WTC11 (cell line): ENCODE measurements around the gene STRN. TPM values are rescaled to one million over a fixed set of nuclear protein-coding genes. Genes with fewer than 3 reads are reported as not detected.

Experiments used
- ATAC-seq: fragments of 200-7000 bp; cut with Tn5 transposase; 2 replicates; pipeline ENCODE4 v1.10.0; 2021; ENCODE audit warnings: mild to moderate bottlenecking, moderate library complexity
- CTCF ChIA-PET: fragments of 300-600 bp; sonication (Branson Sonifier 250); formaldehyde crosslinking; loops from one replicate; lab custom pipeline; 2021; ENCODE audit warnings: antibody characterized with exemption; lab: Charles Lee
- POLR2A ChIA-PET: fragments of 350-600 bp; sonication (Branson Sonifier 250); formaldehyde crosslinking; loops from one replicate; lab custom pipeline; 2021; ENCODE audit warnings: antibody characterized with exemption; lab: Charles Lee
- DNase-seq: peaks from one replicate; pipeline ENCODE4 v3.0.0; 2021; ENCODE audit warnings: low spot score
- H3K27ac Mint-ChIP-seq: 2 replicates; pipeline ENCODE4 v1.8.0; 2021; ENCODE audit warnings: mixed read lengths
- H3K27me3 Mint-ChIP-seq: 2 replicates; pipeline ENCODE4 v1.8.0; 2021; ENCODE audit warnings: low read depth, mild to moderate bottlenecking, moderate library complexity, mixed read lengths
- H3K36me3 Mint-ChIP-seq: 2 replicates; pipeline ENCODE4 v1.8.0; 2021; ENCODE audit warnings: mixed read lengths
- H3K4me1 Mint-ChIP-seq: 2 replicates; pipeline ENCODE4 v1.8.0; 2022; ENCODE audit warnings: mixed read lengths
- H3K4me3 Mint-ChIP-seq: 2 replicates; pipeline ENCODE4 v1.8.0; 2021; ENCODE audit warnings: mild to moderate bottlenecking, moderate library complexity, mixed read lengths
- H3K9me3 Mint-ChIP-seq: 2 replicates; pipeline ENCODE4 v1.8.0; 2021; ENCODE audit warnings: mixed read lengths
- ATF1 ChIP-seq: sonication (generic); formaldehyde crosslinking; IDR thresholded peaks from 2 replicates; pipeline ENCODE4 v1.8.1; 2023; ENCODE audit warnings: mild to moderate bottlenecking, moderate library complexity, missing genetic modification reagents
- ATF6 ChIP-seq: sonication (generic); formaldehyde crosslinking; IDR thresholded peaks from 2 replicates; pipeline ENCODE4 v1.8.1; 2023; ENCODE audit warnings: mild to moderate bottlenecking, missing genetic modification reagents
- CREM ChIP-seq: sonication (generic); formaldehyde crosslinking; IDR thresholded peaks from 2 replicates; pipeline ENCODE4 v1.8.1; 2022; ENCODE audit warnings: mild to moderate bottlenecking, missing genetic modification reagents, moderate library complexity
- CTCF ChIP-seq: fragments of 200-600 bp; IDR thresholded peaks from 2 replicates; pipeline ENCODE4 v1.8.0; 2022; ENCODE audit warnings: antibody characterized with exemption
- E2F5 ChIP-seq: sonication (generic); formaldehyde crosslinking; IDR thresholded peaks from 2 replicates; pipeline ENCODE4 v1.8.1; 2022; ENCODE audit warnings: mild to moderate bottlenecking, moderate library complexity, missing genetic modification reagents
- ESRRA ChIP-seq: sonication (generic); formaldehyde crosslinking; IDR thresholded peaks from 2 replicates; pipeline ENCODE4 v1.8.1; 2022; ENCODE audit warnings: mild to moderate bottlenecking, missing genetic modification reagents, borderline replicate concordance
- GRHL2 ChIP-seq: fragments of 250-450 bp; sonication (Bioruptor Pico); IDR thresholded peaks from 2 replicates; pipeline ENCODE4 v1.8.0; 2022; ENCODE audit warnings: mild to moderate bottlenecking, moderate library complexity; ENCODE audit not compliant: insufficient replicate concordance, severe bottlenecking
- MAX ChIP-seq: sonication (generic); formaldehyde crosslinking; IDR thresholded peaks from 2 replicates; pipeline ENCODE4 v1.8.0; 2022; ENCODE audit warnings: mild to moderate bottlenecking, missing genetic modification reagents
- MLX ChIP-seq: sonication (generic); formaldehyde crosslinking; IDR thresholded peaks from 2 replicates; pipeline ENCODE4 v1.8.1; 2023; ENCODE audit warnings: mild to moderate bottlenecking, missing genetic modification reagents, moderate library complexity
- NFYB ChIP-seq: sonication (generic); formaldehyde crosslinking; conservative IDR thresholded peaks from 2 replicates; pipeline ENCODE4 v1.8.0; 2022; ENCODE audit warnings: low read depth, missing genetic modification reagents
- NR3C1 ChIP-seq: sonication (generic); formaldehyde crosslinking; conservative IDR thresholded peaks from 2 replicates; pipeline ENCODE4 v1.8.1; 2023; ENCODE audit warnings: low read depth, mild to moderate bottlenecking, missing genetic modification reagents
- PREB ChIP-seq: sonication (generic); formaldehyde crosslinking; IDR thresholded peaks from 2 replicates; pipeline ENCODE4 v1.8.1; 2022; ENCODE audit warnings: mild to moderate bottlenecking, missing genetic modification reagents, moderate library complexity, borderline replicate concordance
- RELA ChIP-seq: sonication (generic); formaldehyde crosslinking; IDR thresholded peaks from 2 replicates; pipeline ENCODE4 v1.8.1; 2022; ENCODE audit warnings: missing genetic modification reagents, mild to moderate bottlenecking, borderline replicate concordance
- SMAD3 ChIP-seq: sonication (generic); formaldehyde crosslinking; IDR thresholded peaks from 2 replicates; pipeline ENCODE4 v1.8.0; 2022; ENCODE audit warnings: missing genetic modification reagents, mild to moderate bottlenecking, borderline replicate concordance
- TEAD1 ChIP-seq: sonication (generic); formaldehyde crosslinking; IDR thresholded peaks from 2 replicates; pipeline ENCODE4 v1.8.0; 2022; ENCODE audit warnings: mild to moderate bottlenecking, missing genetic modification reagents
- ZNF121 ChIP-seq: sonication (generic); formaldehyde crosslinking; IDR thresholded peaks from 2 replicates; pipeline ENCODE4 v1.8.0; 2023; ENCODE audit warnings: missing genetic modification reagents
- ZNF263 ChIP-seq: sonication (generic); formaldehyde crosslinking; IDR thresholded peaks from 2 replicates; pipeline ENCODE4 v1.8.1; 2022; ENCODE audit warnings: low read depth, mild to moderate bottlenecking, moderate library complexity, missing genetic modification reagents
- ZNF317 ChIP-seq: sonication (generic); formaldehyde crosslinking; IDR thresholded peaks from 2 replicates; pipeline ENCODE4 v1.8.1; 2023; ENCODE audit warnings: low read depth, mild to moderate bottlenecking, moderate library complexity, missing genetic modification reagents, borderline replicate concordance
- ZNF396 ChIP-seq: fragments of 250-450 bp; sonication (Bioruptor Pico); IDR thresholded peaks from 2 replicates; pipeline ENCODE4 v1.8.0; 2021; ENCODE audit warnings: mild to moderate bottlenecking, moderate library complexity, borderline replicate concordance
- ZNF512 ChIP-seq: sonication (generic); formaldehyde crosslinking; IDR thresholded peaks from 2 replicates; pipeline ENCODE4 v1.8.1; 2022; ENCODE audit warnings: missing genetic modification reagents, borderline replicate concordance
- ZNF671 ChIP-seq: fragments of 250-450 bp; sonication (Bioruptor Pico); IDR thresholded peaks from 2 replicates; pipeline ENCODE4 v1.8.0; 2021; ENCODE audit warnings: mild to moderate bottlenecking
- total RNA-seq: library from RNA; stranded (reverse); gene quantifications from 3 replicates; pipeline ENCODE4 v1.2.3, GENCODE V29; 2021

STRN gene
- total RNA-seq, 1 experiment from 2014 or later: 34.7 TPM

- Mint-ChIP-seq H3K36me3 (no peaks in the 10 kb centered on the region), H3K4me1 (peaks cover 3% of the 10 kb centered on the region; the same call in 1 of the 2 replicates), H3K27me3 (peaks cover 2% of the 10 kb centered on the region; the same call in 1 of the 2 replicates), H3K27ac (no peak overlapping the region), H3K9me3 (peaks cover 19% of the 10 kb centered on the region), H3K4me3 (no peak overlapping the region)
- CTCF ChIA-PET: interaction anchor here (0.7 to 2.9 kb wide), 5 partner anchors 10 to 215 kb away, joined by 3 to 13 read pairs (median 4); no protein-coding TSS in a partner anchor
- TF ChIP-seq CTCF: no peak
- no peak for TF ChIP-seq SMAD3 (CRISPR knock-in tag)
- TF ChIP-seq E2F5: no peak
- no peak for TF ChIP-seq NR3C1 (CRISPR knock-in tag)
- no peak for TF ChIP-seq CREM (CRISPR knock-in tag)
- TF ChIP-seq ATF6 (CRISPR knock-in tag): no peak
- TF ChIP-seq TEAD1: no peak
- no peak for DNase-seq
- ATAC-seq: no peak
- POLR2A ChIA-PET: no interaction called here
These were observed 155.3 kb downstream of the STRN start for GRCh38 chr2:36811071-36811470.

- Mint-ChIP-seq H3K36me3 (no peaks in the 10 kb centered on the region), H3K4me1 (peaks cover 6% of the 10 kb centered on the region; the same call in 1 of the 2 replicates), H3K9me3 (peaks cover 19% of the 10 kb centered on the region), H3K27ac (no peak overlapping the region), H3K4me3 (no peak overlapping the region), H3K27me3 (peaks cover 2% of the 10 kb centered on the region; the same call in 1 of the 2 replicates)
- ChIA-PET POLR2A (no interaction called here), CTCF (no interaction called here)
- no peak for TF ChIP-seq PREB (CRISPR knock-in tag)
- TF ChIP-seq ZNF396: no peak
- no peak for TF ChIP-seq ZNF671 (CRISPR knock-in tag)
- no peak for TF ChIP-seq ZNF317 (CRISPR knock-in tag)
- no peak for TF ChIP-seq ZNF263 (CRISPR knock-in tag)
- no peak for TF ChIP-seq ZNF121 (CRISPR knock-in tag)
- TF ChIP-seq MAX (CRISPR knock-in tag): no peak
- no peak for ATAC-seq
- DNase-seq: no peak
These were observed 157.3 kb downstream of the STRN start for GRCh38 chr2:36809069-36809445.

GRCh38 chr2:36808386-36809068 lies 157.8 kb downstream of the STRN start:
- Mint-ChIP-seq H3K36me3 (no peaks in the 10 kb centered on the region), H3K4me3 (no peak overlapping the region), H3K27ac (no peak overlapping the region), H3K4me1 (peaks cover 6% of the 10 kb centered on the region; the same call in 1 of the 2 replicates), H3K27me3 (peaks cover 2% of the 10 kb centered on the region; the same call in 1 of the 2 replicates), H3K9me3 (peaks cover 19% of the 10 kb centered on the region)
- DNase-seq (no peak), ATAC-seq (no peak)
- POLR2A ChIA-PET: no interaction called here
- CTCF ChIA-PET: no interaction called here
- TF ChIP-seq ZNF396 (no peak), ESRRA (CRISPR knock-in tag) (no peak), TEAD1 (no peak), ZNF263 (CRISPR knock-in tag) (no peak), ATF1 (no peak), MLX (CRISPR knock-in tag) (no peak), RELA (CRISPR knock-in tag) (no peak), NFYB (CRISPR knock-in tag) (no peak), ZNF512 (no peak), PREB (CRISPR knock-in tag) (no peak), GRHL2 (CRISPR knock-in tag) (no peak)
